ENCODE measurements around the gene WDR90.

Gene WDR90

DNA sequence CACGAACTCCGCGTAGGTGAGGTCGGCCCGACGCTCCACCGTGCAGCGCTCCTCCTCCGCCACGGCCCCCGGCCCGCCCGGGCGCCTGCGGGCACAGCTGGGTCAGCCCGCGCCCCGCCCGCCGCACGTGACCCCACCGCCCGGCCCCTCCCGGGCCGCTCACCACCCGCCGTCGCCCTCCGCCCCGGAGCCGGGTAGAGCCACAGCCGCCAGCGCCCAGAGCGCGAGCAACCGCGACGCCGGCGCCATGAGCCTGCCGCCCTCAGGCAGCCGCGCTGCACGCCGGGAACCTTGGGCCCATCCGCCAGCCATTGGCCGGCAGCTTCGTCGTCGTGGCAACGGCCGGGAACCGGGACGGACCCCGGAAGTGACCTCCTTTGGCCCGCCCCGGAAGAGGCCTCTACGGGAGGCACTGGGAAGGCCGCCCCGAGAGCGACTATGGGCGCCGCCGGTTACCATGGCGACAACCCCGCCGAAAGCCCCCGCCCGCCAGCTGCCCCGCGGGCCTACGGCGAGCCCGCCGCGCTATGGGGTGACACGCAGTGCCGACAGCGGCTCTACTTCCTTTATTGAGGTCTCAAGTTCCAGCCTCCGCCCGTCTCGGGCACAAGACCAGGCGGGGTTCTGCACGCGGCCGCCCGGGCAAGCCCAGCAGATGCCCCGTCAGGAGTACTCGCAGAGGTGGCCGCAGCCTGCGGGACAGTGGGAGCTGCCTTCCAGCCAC, 35.1 kb downstream of the WDR90 start, which contains the start of gene JMJD8:
Gene JMJD8 (minus strand): TSS at position 264 of the 724 bp plus-strand sequence. CDS start 15 bp downstream, at position 249.
- Histone ChIP-seq H3K4me1 (peaks cover 3 to 71% (median 56%) of the 10 kb centered on the region in 4 donors), H3K27ac (peak within 1 kb of the TSS; percentile 67 to 86), H3K4me3 (peak within 1 kb of the TSS; percentile 59 to 60), H3K27me3 (no peaks in the 10 kb centered on the region), H3K36me3 (peaks cover 18 to 50% (median 24%) of the 10 kb centered on the region in 3 donors), H3K9me3 (no peaks in the 10 kb centered on the region)
- TF ChIP-seq, protein P1, sequence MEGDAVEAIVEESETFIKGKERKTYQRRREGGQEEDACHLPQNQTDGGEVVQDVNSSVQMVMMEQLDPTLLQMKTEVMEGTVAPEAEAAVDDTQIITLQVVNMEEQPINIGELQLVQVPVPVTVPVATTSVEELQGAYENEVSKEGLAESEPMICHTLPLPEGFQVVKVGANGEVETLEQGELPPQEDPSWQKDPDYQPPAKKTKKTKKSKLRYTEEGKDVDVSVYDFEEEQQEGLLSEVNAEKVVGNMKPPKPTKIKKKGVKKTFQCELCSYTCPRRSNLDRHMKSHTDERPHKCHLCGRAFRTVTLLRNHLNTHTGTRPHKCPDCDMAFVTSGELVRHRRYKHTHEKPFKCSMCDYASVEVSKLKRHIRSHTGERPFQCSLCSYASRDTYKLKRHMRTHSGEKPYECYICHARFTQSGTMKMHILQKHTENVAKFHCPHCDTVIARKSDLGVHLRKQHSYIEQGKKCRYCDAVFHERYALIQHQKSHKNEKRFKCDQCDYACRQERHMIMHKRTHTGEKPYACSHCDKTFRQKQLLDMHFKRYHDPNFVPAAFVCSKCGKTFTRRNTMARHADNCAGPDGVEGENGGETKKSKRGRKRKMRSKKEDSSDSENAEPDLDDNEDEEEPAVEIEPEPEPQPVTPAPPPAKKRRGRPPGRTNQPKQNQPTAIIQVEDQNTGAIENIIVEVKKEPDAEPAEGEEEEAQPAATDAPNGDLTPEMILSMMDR (IDR thresholded peaks at IDR 0.05) = no peak
- DNase-seq = peak; percentile 95 to 98
- intact Hi-C loops (cut with DNase I; ENCODE audit: low total_unique reads) = no loop called here

DNA sequence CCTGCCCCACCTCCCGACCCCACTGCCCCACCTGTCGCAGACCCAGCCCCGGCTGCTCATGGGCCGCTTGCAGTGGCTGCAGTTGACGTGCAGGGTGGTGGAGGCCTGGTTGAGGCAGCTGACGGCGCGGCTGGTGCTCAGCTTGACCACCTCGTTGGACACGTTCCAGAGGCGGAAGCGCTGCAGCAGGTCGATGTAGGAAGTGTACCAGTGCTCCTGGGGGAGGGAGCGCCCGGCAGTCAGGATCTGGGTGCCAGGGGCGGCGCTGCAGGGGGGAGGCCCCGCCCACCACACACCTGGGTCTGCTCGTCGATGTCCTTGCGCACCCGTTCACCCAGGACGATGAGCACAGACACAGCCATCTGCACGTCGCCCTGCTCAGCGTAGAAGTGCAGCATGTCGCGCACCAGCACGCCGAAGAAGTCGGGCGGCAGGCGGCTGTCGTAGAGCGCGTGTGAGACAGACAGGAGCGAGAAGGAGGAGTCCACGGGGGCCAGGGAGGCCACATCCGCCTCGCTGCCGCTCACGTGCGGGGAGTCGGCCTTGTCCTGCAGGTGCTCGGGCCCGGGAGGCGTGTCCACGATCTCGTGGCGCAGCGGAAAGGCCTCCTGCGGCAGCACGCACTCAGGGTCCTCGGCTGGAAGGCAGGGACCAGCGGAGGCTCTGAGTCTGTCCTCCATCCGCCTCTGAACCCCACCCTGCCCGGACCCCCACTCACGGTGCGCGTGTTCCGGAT, 36.0 kb downstream of the WDR90 start:
- Histone ChIP-seq H3K4me1 (peaks cover 3 to 75% (median 62%) of the 10 kb centered on the region in 4 donors), H3K27me3 (no peaks in the 10 kb centered on the region), H3K4me3 (peak overlapping the region; percentile 59 to 60), H3K36me3 (peaks cover 18 to 50% (median 24%) of the 10 kb centered on the region in 3 donors), H3K9me3 (no peaks in the 10 kb centered on the region), H3K27ac (peak overlapping the region in 1 of 2 donors; percentile 86)
- DNase-seq = no peak
- TF ChIP-seq, protein P1 (IDR thresholded peaks at IDR 0.05) = no peak
- intact Hi-C loops (cut with DNase I; ENCODE audit: low total_unique reads) = no loop called here

DNA sequence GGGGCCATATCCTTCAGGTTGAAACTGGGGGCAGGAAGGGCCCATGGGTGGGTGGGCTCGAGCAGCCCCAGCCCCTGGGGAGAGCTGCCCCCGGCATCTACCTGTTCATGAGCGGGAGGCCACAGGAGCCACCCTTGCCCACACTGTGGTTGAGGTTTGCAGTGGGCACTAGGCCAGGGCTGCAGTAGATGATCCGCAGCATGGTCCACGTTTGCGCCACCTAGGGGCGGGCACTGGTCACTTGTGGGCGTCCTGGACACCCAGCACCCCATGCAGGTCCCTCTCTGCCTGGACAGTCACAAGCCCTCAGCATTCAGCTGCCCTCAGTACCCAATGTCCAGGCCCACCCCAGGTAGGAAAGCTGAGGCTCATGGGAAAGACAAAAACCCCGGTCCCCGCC, 36.8 kb downstream of the WDR90 start:
- peaks cover 3 to 76% (median 64%) of the 10 kb centered on the region in 4 donors for H3K4me1 ChIP-seq
- intact Hi-C loops (cut with DNase I; ENCODE audit: low total_unique reads) = no loop called here
- H3K9me3 ChIP-seq = no peaks in the 10 kb centered on the region
- no peak overlapping the region for H3K4me3 ChIP-seq
- H3K27ac ChIP-seq = no peak overlapping the region
- DNase-seq = no peak
- TF ChIP-seq, protein P1 (IDR thresholded peaks at IDR 0.05) = peak in 1 of 2 experiments; percentile 13
- H3K27me3 ChIP-seq = no peaks in the 10 kb centered on the region
- peaks cover 18 to 50% (median 24%) of the 10 kb centered on the region in 3 donors for H3K36me3 ChIP-seq

DNA sequence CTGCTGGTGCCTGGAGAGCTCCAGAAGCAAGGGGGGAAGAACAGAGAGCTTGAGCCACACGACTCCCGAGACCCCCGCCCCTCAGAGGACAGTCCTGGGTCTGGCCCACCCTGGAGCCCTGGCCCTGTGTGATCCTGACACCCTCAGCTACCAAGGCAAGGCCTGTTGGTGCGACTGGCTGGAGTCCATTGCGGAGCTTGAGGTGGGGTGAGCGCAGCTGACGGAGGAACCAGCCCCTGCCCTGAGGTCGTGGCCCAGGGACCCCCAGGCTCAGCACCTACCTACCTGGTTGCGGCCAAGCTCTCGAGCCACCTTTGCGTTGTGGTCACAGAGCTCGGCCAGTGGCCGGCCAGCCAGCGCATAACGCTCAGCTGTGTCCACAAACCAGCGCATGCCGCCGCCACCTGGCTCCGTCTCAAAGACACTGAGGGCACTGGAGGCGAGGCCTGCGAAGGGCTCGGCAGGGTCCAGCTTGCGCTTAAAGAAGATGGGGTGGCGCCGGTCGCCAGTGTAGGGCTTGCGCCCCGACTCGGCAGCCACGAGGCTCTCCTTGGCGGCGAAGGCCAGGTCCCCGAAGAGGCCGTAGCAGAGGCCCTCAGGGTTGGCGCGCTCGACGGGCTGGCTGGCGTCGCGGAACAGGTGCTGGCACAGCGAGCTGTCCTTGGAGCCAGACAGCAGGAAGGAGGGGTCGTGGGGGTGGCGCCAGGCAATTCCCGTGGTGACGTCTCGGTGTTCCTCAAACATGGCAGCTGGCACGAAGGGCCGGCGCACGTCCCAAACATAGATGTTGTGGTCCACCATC, 37.5 kb downstream of the WDR90 start:
- Histone ChIP-seq H3K9me3 (no peaks in the 10 kb centered on the region), H3K4me3 (no peak overlapping the region), H3K4me1 (peaks cover 3 to 71% (median 57%) of the 10 kb centered on the region in 4 donors), H3K36me3 (peaks cover 15 to 45% (median 20%) of the 10 kb centered on the region in 3 donors), H3K27ac (no peak overlapping the region), H3K27me3 (peaks cover 0 to 2% of the 10 kb centered on the region in 2 donors)
- intact Hi-C loops (cut with DNase I; ENCODE audit: low total_unique reads) = no loop called here
- DNase-seq = no peak
- TF ChIP-seq, protein P1 (IDR thresholded peaks at IDR 0.05) = no peak

DNA sequence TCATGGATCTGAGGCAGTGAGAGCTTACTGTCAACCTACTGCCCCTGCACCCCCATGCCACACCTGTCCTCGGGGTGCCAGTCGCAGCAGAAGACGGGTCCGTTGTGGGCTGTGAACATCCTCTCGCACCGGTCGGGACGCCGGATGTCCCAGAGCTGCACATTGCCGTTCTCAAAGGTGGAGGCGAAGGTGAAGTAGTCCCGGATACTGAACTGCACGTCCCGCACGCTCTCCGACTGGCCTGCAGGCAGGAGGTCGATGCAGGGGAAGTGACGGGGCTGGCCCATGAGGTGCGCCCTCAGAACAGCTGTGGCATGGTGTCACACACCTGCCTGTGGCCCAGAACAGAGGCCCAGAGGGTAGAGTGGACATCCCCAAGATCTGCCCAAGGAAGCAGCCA, 38.3 kb downstream of the WDR90 start:
- peaks cover 0 to 11% of the 10 kb centered on the region in 2 donors for H3K27me3 ChIP-seq
- no peak overlapping the region for H3K4me3 ChIP-seq
- no peaks in the 10 kb centered on the region for H3K9me3 ChIP-seq
- no peak overlapping the region for H3K27ac ChIP-seq
- DNase-seq = no peak
- intact Hi-C loops (cut with DNase I; ENCODE audit: low total_unique reads) = no loop called here
- H3K4me1 ChIP-seq = peaks cover 3 to 63% (median 49%) of the 10 kb centered on the region in 4 donors
- TF ChIP-seq, protein P1 (IDR thresholded peaks at IDR 0.05) = no peak
- peaks cover 6 to 36% (median 12%) of the 10 kb centered on the region in 3 donors for H3K36me3 ChIP-seq
